Stimulated activated CD4-positive, alpha-beta T cell treated with anti-CD3 and anti-CD28 coated beads, Interleukin-2, amount 100 ng/mL, for 4 hours (primary cell): Measurements from ENCODE around the gene POLK.
"Not testable (repeated sequence)": the region's sequence is repeated elsewhere in the genome, so short reads cannot be mapped to it uniquely, and the experiment has no call there.

ENCODE experiments used
- DNase-seq: peaks from one replicate; pipeline ENCODE4 v3.0.0-alpha.2; 2020; ENCODE audit warnings: low read depth

Gene POLK

GRCh38 chr5:75610859-75611310, 99.2 kb downstream of the POLK start:
- not testable (repeated sequence) for DNase-seq

- DNase-seq: no peak
Observed at GRCh38 chr5:75611311-75612225, 99.9 kb downstream of the POLK start, which contains the start of gene ANKDD1B. ANKDD1B (plus strand) TSS chr5:75611453; CDS start chr5:75611635, 182 bp downstream.

DNA sequence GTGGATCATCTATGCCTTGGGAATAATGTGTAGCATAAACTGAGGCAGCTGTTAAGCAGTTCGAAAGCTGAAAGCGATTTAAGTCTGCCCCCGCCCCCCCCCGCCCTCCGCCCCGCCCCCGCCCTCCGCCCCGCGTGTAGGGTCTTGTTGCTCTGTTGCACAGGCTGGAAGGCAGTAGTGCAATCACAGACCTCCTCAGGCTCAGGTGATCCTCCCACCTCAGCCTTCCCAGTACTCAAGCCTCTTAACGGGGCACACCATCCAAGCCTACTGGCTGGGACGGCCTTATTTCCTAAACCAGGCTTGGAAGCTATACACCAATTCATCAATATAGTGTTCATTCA, 100.5 kb downstream of the POLK start:
- no peak for DNase-seq

DNA sequence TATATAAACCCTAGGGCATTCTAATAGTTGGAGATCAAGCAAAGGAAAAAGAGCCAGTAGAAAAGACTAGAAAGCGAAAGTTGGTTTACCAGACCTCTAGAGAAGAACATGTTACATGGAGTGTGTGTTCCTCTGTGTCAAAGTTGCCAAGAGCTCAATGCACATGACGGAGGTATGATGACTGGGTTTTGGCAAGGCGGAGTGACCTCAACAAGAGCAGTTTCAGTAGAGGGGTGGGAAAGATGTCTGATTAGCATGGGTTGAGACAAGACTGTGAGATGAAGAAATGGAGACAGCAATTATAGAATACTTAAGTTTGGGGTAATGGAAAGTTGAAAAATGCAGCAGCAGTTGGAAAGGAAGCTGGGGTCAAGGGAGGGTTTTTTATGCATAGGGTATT, 101.2 kb downstream of the POLK start:
- no peak for DNase-seq

- no peak for DNase-seq
Observed at GRCh38 chr5:75614176-75614575, 102.5 kb downstream of the POLK start.

DNA sequence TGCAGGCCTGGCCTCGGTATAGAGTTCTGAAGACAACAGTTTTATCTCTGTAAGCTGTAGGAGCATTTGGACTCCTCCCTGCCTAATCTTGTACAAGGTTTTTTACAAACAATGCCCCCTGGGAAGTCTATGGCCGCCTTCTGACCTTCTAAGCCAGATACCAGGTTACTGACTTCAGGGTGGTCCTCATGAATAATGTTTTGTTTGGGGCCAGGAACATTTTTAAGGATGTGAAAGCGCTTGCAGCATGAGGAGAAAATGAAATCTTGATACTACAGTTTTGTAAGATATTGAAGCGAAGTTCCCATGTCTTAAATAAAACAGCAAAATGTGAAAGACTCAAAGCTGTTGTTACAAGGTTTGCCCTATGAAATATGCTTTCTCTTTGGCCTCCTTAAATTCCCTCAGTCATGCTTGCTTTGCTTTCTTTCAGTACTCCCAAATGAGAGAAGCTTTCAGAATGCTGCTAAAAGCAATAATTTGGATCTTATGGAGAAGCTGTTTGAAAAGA, 104.7 kb downstream of the POLK start:
- DNase-seq: no peak

DNA sequence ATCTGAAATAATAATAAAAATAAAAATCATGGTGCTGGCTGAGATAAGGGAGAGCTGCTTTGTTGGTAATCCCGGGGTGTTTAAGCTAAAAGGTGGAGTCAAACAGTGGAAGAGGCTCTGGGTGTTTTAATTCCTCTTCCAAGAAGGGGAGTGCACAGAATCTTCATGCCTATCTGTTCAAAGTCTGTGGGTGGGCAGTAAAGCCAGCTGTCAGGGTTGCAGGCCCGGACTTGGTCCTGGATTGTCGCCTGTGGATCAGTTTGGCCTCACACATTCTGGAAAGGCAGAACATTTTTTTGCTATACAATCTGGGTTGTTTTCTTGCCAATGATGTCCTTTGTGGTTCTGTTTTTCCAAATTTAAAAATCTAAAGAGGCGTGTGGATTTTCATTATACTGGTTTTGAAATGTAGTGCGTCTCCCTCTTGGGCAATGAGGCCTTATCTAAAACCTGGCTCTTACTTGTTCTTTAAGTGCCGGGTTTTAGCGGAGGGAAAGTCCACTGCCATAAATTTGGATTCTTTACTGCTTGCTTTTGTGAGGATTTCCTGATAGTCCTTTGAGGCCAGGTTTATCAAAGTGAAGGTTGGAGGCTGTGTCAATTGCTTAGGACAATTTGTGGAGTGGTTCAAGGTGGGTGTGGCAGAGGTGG, 105.4 kb downstream of the POLK start:
- DNase-seq: no peak

GRCh38 chr5:75617736-75618352, 106.2 kb downstream of the POLK start:
- DNase-seq: no peak

DNA sequence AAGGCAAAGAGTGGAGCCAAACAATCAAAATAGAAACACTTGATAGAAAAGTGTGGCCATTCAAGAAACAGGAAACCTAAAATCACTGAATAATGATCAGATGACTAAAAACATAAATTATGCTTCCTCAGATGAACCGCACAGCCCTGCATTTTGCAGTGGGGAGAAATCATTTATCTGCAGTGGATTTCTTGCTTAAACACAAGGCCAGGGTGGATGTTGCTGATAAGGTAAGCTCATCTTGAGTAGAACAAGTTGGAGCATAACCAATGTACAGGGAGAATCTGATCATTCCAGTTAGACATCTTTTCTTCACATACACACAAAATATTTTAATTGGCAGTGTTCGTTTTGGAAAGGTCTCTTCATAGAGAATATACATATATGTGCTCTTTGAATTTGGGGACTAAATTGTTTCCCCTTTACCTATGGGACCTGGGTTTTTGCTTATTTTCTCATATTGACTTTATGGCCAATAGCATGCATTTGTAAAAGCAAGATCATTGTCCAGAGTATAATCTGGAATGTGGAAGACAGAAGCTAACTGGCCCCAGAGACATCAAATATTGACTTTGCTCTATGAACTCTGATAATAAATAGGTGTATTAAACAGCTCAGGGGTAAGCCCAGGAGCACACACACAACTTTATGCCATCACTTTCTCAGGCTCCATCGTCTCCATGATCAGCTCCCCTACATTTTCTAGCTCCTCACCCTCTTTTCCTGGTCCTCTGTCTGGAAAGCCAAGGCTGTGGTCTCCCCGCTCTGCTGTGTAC, 108.7 kb downstream of the POLK start:
- no peak for DNase-seq

- DNase-seq: no peak
Observed at GRCh38 chr5:75622564-75622963, 110.9 kb downstream of the POLK start.

GRCh38 chr5:75623846-75624245, 112.2 kb downstream of the POLK start:
- no peak for DNase-seq

DNA sequence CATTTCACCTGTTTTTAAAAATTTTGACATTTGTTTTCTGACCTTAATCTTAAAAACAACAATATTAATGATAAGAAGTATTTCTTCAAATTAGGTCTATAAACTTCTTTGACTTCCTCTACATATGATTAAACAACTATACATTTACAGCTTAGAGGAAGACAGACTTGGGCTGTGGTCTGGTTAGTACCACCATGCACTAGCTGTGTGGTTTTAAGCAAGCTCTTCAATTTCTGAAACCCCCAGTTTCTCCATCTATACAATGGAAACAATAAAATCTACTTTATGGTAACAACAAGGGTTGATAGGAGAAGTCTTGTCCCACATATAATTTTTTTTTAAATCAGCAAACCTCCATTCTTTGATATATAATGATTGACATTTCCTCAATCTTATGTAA, 115.3 kb downstream of the POLK start:
- no peak for DNase-seq

GRCh38 chr5:75627801-75628200, 116.1 kb downstream of the POLK start:
- DNase-seq: no peak

- DNase-seq: no peak
Observed at GRCh38 chr5:75630875-75631274, 119.2 kb downstream of the POLK start.

- DNase-seq: no peak
Observed at GRCh38 chr5:75632321-75632720, 120.6 kb downstream of the POLK start.

DNA sequence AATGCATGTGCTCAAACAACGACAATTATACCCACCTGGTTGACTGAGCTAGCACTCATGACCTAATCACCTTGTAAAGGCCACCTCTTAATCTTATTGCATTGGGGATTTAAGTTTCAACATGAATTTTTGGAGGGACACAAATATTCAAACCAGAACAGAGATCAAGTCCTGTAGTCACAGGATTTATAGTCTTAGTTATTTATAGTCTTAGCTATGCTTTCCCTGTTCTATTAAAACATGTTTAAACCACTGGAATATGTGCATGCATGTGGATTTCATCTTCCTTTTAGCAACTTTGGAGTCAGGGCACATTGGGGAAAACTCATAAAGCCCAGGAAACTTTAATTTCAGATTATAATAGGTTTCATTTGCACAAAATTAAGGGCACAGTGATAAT, 126.3 kb downstream of the POLK start:
- DNase-seq: no peak

- DNase-seq: no peak
Observed at GRCh38 chr5:75639535-75640311, 128.0 kb downstream of the POLK start.

DNA sequence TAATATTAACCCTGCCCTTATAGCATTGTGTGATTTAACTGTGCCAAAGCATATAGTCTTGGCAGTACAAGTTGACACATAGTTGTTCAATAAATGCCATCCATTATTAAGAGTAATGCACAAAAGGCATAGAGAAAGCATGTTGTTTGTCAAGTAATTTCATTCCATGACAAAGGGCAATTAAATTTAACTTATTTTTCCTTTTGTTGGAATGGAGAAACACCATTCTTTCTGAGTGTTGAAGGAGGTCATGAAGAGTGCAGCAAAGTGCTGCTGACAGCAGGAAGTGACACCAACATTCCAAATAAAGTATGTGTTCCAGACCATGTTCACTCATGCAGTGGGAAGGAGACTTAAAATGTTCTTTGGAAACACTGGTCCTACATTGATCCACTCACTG, 128.7 kb downstream of the POLK start:
- DNase-seq: no peak

- no peak for DNase-seq
Observed at GRCh38 chr5:75640826-75641225, 129.1 kb downstream of the POLK start.

DNA sequence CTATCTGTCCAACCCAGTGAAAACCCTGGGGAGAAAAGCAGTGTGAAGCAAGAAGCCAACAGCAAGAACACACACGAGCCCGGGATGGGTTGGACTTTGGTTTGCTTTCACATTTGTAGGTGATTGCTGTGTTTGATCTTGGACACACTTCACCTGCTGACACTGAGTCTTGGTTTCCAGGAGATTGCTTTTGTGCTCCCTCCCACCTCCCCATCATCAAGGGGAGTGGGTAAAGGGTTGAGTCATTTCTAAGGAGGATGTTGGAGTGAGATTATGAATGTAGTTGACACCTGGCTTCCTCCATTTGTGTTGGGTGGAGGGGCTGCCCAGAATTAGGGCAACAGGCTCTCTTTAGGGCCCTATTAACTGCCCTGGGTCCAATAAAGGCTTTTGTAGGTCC, 137.0 kb downstream of the POLK start:
- no peak for DNase-seq
